Stomach (tissue), 9 donors: ENCODE data around the gene ANGEL1. TPM values are rescaled to one million over a fixed set of nuclear protein-coding genes. Genes with fewer than 3 reads are reported as not detected.

Experiments
- DNase-seq, 2 donors: peaks; one replicate each; pipeline versions ENCODE4 v3.0.0 to v3.0.0-alpha.2; 2013 to 2019
- H3K27ac ChIP-seq, 5 donors: fragments of 200-600 bp in 4 of 5; sonication (generic) in 4 of 5; one replicate each; pipeline ENCODE4 v1.5.1; 2013 to 2019; ENCODE audit warnings: mild to moderate bottlenecking in 1 of 5, moderate library complexity in 1 of 5
- H3K27me3 ChIP-seq, 3 donors: fragments of 200-600 bp; sonication (generic); one replicate each; pipeline ENCODE4 v1.5.1; 2017 to 2019; ENCODE audit warnings: mixed run types in 1 of 3
- H3K36me3 ChIP-seq, 4 donors: fragments of 200-600 bp; sonication (generic); 1 replicate in 3 of 4; 2 replicates in 1 of 4; pipeline ENCODE4 v1.5.1; 2016 to 2019
- H3K4me1 ChIP-seq, 4 donors: fragments of 200-600 bp; sonication (generic); one replicate each; pipeline ENCODE4 v1.5.1; 2016 to 2019
- H3K4me3 ChIP-seq, 4 donors: fragments of 200-600 bp; sonication (generic) in 3 of 4; one replicate each; pipeline ENCODE4 v1.5.1; 2016 to 2019; ENCODE audit warnings: mild to moderate bottlenecking in 1 of 4
- H3K9me3 ChIP-seq, 4 donors: fragments of 200-600 bp; sonication (generic); one replicate each; pipeline ENCODE4 v1.5.1; 2016 to 2019
- CTCF ChIP-seq, 7 experiments: fragments of 450-650 bp in 4 of 7; fragments of 200-600 bp in 3 of 7; sonication (generic) in 3 of 7; IDR thresholded peaks; one replicate each; pipeline ENCODE4 v1.5.1; 2016 to 2019; ENCODE audit warnings: antibody characterized with exemption in 7 of 7, control low read depth in 2 of 7, mild to moderate bottlenecking in 1 of 7
- EP300 ChIP-seq: sonication (generic); formaldehyde crosslinking; IDR thresholded peaks from one replicate; pipeline ENCODE4 v1.6.1; 2017; ENCODE audit warnings: antibody characterized with exemption
- POLR2A ChIP-seq, 4 donors: fragments of 450-650 bp; IDR thresholded peaks; one replicate each; pipeline ENCODE4 v1.6.1; 2016; ENCODE audit warnings: antibody characterized with exemption in 4 of 4, control low read depth in 2 of 4, mild to moderate bottlenecking in 1 of 4, moderate library complexity in 1 of 4
- POLR2AphosphoS5 ChIP-seq, 3 donors: sonication (generic); formaldehyde crosslinking; IDR thresholded peaks; one replicate each; pipeline ENCODE4 v1.6.1; 2016; ENCODE audit warnings: antibody characterized with exemption in 3 of 3
- WGBS, 5 donors: extraction: QIAGEN DNeasy Blood & Tissue Kit in 3 of 5; methylation state at CpG; one replicate each; pipeline versions ENCODE4 v1.1.5 to v1.1.7; 2013 to 2018; 5-methylcytosine and 5-hydroxymethylcytosine counted together
- intact Hi-C: fragments of 100-400 bp; cut with DNase I; formaldehyde crosslinking; loops from one replicate; pipeline ENCODE4 v1.15.1; 2023; ENCODE audit warnings: low total_unique reads
- polyA plus RNA-seq, 3 donors: library from polyadenylated mRNA; stranded (reverse); fragments of 200-250 nt; gene quantifications; one replicate each; pipeline ENCODE4 v1.2.3, GENCODE V29; 2013
- total RNA-seq, 5 donors: library from RNA; depleted of rRNA; stranded (reverse); fragments of >200 nt; gene quantifications; one replicate each; pipeline versions ENCODE4 v1.1.0 to v1.2.3, GENCODE V29; 2014 to 2016
- donor health status: healthy with polysubstance abuse.
- donor health status: Bipolar disorder and iron deficiency.
- donor health status: healthy.

Gene ANGEL1
- total and polyA plus RNA-seq, 8 donors: 2.3 to 32.6 (median 12.7) TPM

- no peaks in the 10 kb centered on the region for H3K9me3 ChIP-seq
- no peaks in the 10 kb centered on the region for H3K36me3 ChIP-seq
- TF ChIP-seq POLR2A (IDR thresholded peaks at IDR 0.05): no peak
- H3K27ac ChIP-seq: no peak overlapping the region
- peaks cover 0 to 6% (median 6%) of the 10 kb centered on the region in 3 donors for H3K27me3 ChIP-seq
- WGBS, 5 donors: 69 to 78% (median 74%) methylated on average over 9 of the region's 9 CpGs
- DNase-seq: peak in 1 of 2 donors; percentile 0
- no peak overlapping the region for H3K4me3 ChIP-seq
- intact Hi-C loops: no loop called here
- H3K4me1 ChIP-seq: peaks cover 1 to 7% (median 3%) of the 10 kb centered on the region in 4 donors
Observed at GRCh38 chr14:76755610-76756370, 56.9 kb downstream of the ANGEL1 start.

GRCh38 chr14:76754586-76754985, 58.1 kb downstream of the ANGEL1 start:
- intact Hi-C loops: no loop called here
- Histone ChIP-seq H3K36me3 (no peaks in the 10 kb centered on the region), H3K27ac (no peak overlapping the region), H3K27me3 (no peaks in the 10 kb centered on the region), H3K9me3 (no peaks in the 10 kb centered on the region), H3K4me1 (no peaks in the 10 kb centered on the region), H3K4me3 (no peak overlapping the region)
- 78 to 85% (median 81%) methylated on average over 7 of the region's 7 CpGs for WGBS, 5 donors
- DNase-seq: no peak
- TF ChIP-seq POLR2A (IDR thresholded peaks at IDR 0.05): no peak
- no peak for TF ChIP-seq CTCF (IDR thresholded peaks at IDR 0.05)
- no peak for TF ChIP-seq EP300
- TF ChIP-seq POLR2AphosphoS5 (IDR thresholded peaks at IDR 0.05): no peak

- H3K27ac ChIP-seq: no peak overlapping the region
- H3K9me3 ChIP-seq: no peaks in the 10 kb centered on the region
- 71 to 79% (median 76%) methylated on average over 7 of the region's 7 CpGs for WGBS, 5 donors
- no peaks in the 10 kb centered on the region for H3K4me1 ChIP-seq
- no peak overlapping the region for H3K4me3 ChIP-seq
- H3K27me3 ChIP-seq: no peaks in the 10 kb centered on the region
- no peak for TF ChIP-seq CTCF (IDR thresholded peaks at IDR 0.05)
- TF ChIP-seq EP300: no peak
- no peak for TF ChIP-seq POLR2AphosphoS5 (IDR thresholded peaks at IDR 0.05)
- intact Hi-C loops: no loop called here
- no peak for DNase-seq
- no peaks in the 10 kb centered on the region for H3K36me3 ChIP-seq
Observed at GRCh38 chr14:76753541-76754198, 59.0 kb downstream of the ANGEL1 start.

DNA sequence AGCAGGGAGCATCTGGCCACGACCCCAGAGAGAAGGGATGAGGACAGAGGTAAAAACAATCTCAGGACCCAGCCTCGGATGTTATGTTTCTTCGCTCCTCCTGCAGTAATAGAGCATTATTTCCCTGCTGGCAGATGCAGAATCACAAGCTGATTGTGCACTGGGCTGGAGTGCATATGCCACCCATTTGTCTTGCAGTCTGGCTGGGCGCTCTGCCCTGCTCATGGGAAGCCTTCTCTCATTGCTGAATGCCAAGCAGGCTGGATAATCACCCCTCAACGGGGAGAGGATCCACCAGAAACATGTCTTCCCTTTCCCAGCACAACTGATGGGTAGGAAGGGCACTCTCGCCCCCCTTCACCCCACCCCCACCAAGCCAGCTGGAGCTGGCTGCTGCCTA, 59.9 kb downstream of the ANGEL1 start:
- no peak overlapping the region for H3K27ac ChIP-seq
- no peaks in the 10 kb centered on the region for H3K4me1 ChIP-seq
- no peak for DNase-seq
- H3K4me3 ChIP-seq: no peak overlapping the region
- intact Hi-C loops: no loop called here
- H3K9me3 ChIP-seq: no peaks in the 10 kb centered on the region
- H3K27me3 ChIP-seq: no peaks in the 10 kb centered on the region
- TF ChIP-seq POLR2AphosphoS5 (IDR thresholded peaks at IDR 0.05) (no peak), POLR2A (IDR thresholded peaks at IDR 0.05) (no peak), CTCF (IDR thresholded peaks at IDR 0.05) (no peak), EP300 (no peak)
- 50 to 79% (median 61%) methylated on average over 5 to 6 of the region's 6 CpGs for WGBS, 5 donors
- H3K36me3 ChIP-seq: no peaks in the 10 kb centered on the region

DNA sequence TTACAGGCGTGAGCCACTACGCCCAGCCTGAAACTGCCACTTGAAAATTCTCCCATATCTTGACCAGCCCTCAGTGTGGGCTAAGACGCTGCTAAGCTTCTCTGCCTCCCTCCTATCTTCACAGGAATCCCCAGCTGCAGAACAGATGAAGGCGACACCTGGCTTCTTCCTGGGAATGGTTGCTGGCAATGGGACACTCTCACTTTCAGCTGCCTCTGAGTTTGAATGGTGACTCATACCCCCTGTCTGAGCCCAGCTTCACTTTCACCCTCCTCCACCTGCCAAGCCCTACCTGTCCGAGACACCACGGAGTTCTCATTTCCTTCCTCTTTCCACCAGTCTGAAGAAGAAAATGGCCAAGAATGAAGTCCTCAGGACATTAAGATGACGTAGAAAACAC, 69.7 kb downstream of the ANGEL1 start:
- intact Hi-C loops: no loop called here
- no peak for DNase-seq
- Histone ChIP-seq H3K4me3 (no peak overlapping the region), H3K9me3 (peaks cover 0 to 32% (median 24%) of the 10 kb centered on the region in 4 donors), H3K27ac (no peak overlapping the region), H3K4me1 (no peaks in the 10 kb centered on the region), H3K36me3 (no peaks in the 10 kb centered on the region), H3K27me3 (no peaks in the 10 kb centered on the region)
- TF ChIP-seq POLR2A (IDR thresholded peaks at IDR 0.05): no peak
- TF ChIP-seq CTCF (IDR thresholded peaks at IDR 0.05): no peak
- no peak for TF ChIP-seq EP300
- no peak for TF ChIP-seq POLR2AphosphoS5 (IDR thresholded peaks at IDR 0.05)
- WGBS, 5 donors: 80 to 85% (median 83%) methylated on average over 6 to 7 of the region's 7 CpGs
